Measurements from ENCODE around the gene CDH8.

CDH8 gene, protein sequence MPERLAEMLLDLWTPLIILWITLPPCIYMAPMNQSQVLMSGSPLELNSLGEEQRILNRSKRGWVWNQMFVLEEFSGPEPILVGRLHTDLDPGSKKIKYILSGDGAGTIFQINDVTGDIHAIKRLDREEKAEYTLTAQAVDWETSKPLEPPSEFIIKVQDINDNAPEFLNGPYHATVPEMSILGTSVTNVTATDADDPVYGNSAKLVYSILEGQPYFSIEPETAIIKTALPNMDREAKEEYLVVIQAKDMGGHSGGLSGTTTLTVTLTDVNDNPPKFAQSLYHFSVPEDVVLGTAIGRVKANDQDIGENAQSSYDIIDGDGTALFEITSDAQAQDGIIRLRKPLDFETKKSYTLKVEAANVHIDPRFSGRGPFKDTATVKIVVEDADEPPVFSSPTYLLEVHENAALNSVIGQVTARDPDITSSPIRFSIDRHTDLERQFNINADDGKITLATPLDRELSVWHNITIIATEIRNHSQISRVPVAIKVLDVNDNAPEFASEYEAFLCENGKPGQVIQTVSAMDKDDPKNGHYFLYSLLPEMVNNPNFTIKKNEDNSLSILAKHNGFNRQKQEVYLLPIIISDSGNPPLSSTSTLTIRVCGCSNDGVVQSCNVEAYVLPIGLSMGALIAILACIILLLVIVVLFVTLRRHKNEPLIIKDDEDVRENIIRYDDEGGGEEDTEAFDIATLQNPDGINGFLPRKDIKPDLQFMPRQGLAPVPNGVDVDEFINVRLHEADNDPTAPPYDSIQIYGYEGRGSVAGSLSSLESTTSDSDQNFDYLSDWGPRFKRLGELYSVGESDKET

DNA sequence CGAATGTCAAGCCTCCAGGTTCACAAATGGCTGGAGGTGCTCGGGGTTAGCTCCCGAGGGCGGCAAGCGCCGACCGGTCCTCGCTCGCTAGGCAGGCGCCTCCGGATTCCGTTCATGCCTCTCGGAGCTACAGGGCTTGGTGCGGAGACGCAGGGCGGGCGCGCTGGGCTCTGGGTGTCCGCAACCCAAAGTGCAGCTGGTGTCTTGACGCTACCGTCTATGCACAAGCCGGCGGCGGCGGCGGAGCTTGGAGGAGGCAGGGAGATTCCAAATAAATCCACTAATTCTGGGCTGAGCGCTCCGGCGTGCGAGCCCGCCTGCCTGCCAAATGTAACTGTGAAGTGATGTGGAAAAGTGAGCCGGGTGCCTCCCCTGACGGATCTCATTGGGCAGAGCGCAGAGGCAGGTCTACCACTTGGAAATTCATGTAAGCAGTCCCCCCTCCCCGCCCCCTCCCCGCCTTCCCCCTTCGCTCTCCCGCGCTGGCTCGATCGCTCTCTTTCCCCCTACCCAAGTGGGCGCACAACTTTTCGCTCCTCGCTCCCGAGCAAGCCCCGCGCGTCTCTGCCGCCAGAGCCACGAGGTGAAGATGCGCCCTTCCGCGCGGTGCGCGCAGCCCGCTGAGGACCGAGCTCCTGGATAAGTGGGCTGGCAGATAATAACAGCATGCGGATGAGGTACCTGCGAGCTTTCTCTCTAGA lies at the start of gene CDH8:
TSS of gene CDH8 (minus strand) at position 338 of the 701 bp plus-strand sequence. CDS start 15,035 bp downstream, outside the sequence.
- no peak for DNase-seq

DNA sequence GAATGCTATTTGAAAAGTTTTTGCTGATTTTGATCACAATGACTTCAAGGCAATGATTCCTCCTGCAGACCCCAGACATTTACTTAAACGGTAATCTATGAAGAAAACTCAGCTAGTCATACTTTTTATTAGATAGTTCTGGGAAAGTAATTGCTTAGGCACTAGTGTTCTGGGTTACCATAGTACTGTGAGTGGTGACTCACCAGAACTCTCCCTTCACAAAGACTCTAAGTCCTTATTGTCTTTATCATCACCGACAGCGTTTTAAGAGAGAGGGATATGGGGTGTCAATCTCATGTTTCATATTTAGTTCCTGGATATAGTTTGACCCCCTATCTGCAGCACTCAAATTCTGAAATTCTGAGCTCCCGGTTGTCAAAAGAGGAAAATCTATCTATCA lies 43.0 kb upstream of the CDH8 start:
- no peak for DNase-seq

DNA sequence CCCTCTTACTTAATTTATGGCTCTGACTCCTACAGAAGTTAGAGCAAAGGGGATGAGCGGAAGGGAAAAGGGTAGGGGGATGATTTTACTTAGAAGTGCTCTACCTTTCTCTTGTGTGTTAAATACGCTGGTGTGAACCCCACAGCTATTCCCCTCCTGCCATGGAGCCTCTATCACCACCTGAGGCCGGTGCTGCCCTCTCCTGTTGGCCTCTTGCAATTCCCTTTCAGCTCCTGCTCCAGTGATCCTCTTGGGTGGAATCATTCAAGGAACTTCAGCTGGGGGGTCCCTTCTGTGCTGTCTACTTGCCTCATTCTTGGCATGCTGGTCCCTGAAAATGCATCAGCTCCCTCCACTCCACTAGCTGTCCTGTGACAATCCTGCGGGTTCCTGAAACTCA lies 41.8 kb upstream of the CDH8 start:
- DNase-seq: no peak

DNA sequence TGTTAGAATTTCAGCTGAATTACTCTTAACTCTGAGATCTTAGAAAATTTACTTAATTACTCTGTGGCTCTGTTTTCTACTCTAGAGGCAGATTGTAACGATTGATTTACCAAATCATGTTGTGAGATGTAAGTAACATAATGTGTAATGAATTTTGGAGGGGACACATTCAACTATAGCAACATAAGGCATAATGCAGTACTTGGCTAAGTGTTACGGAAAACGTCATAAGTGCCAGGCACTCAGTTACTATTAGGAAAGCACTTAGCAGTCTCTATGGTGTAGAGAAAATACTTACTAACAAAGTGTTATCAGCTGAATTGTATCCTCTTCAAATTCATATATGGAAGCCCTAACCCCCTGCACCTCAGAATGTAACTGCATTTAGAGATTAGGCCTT lies 40.6 kb upstream of the CDH8 start:
- no peak for DNase-seq

DNA sequence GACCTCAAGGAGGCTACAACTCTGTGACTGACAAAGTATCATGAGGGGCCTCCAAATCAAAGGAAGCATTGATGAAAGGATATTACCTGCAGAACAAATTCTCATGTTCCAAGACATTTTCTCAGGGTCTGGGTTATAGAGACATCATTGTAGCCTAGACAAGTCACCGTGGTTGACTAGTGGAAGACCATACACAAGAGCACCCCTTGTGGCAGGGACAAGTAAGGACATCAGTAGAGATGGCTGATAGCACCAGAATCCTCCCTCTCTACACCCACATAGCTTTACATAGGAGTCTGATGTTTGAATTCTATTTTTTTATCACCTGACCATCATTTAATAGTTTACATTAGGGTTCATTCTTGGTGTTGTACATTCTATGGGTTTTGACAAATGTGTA lies 32.5 kb upstream of the CDH8 start:
- DNase-seq: no peak

DNA sequence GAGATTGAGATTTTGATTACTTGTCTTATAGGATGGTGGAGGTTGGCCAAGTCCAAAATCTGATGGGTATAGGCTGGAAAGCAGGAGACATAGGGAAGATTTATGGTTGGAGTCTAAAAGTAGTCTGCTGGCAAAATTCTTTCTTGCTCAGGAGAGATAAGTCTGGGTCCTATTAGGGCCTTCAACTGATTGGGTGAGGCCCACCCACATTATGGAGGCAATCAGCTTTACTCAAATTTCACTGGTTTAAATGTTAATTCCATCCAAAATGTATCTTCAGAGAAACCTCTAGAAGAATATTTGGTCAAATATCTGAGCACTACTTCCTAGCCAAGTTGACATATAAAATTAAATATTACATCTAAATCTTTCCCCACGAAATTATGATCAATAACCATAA lies 31.7 kb upstream of the CDH8 start:
- DNase-seq: no peak

DNA sequence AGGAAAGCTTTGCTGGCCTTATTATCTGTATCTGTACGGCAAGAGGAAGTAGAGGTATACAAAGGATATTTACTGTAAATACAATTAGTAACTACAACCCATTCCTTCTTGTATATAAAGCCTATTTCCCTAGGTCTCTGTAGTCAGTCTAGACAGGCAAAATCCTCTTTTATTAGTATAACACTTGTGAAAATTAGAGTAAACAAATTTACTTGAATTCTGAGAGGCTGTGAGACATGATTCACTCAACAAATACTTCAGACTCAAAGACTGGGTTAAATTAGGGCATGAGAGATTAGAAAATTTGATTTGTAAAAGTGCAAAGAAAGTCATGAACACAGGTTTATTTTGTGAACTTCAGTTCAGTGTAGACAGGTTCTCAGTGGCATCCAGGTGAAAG lies 30.9 kb upstream of the CDH8 start:
- DNase-seq: no peak

DNA sequence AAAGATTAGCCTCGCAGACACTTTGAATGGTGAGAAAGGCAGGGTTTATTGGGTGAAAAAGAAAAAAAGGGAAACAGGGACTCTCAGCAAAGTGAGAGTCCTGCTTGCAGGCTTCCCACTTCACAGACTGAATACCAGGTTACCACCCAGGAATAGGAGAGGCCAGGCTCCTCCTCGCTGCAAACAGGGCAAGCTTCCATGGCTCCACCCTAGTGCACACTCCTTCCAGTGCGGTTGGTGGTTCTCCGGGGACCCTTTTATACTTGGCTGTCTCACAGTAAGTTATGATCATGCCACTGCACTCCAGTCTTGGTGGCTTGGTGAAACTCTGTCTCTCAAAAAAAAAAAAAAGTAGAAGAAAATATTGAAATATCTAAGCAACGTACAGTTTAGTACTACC lies 30.5 kb upstream of the CDH8 start:
- DNase-seq: no peak

DNA sequence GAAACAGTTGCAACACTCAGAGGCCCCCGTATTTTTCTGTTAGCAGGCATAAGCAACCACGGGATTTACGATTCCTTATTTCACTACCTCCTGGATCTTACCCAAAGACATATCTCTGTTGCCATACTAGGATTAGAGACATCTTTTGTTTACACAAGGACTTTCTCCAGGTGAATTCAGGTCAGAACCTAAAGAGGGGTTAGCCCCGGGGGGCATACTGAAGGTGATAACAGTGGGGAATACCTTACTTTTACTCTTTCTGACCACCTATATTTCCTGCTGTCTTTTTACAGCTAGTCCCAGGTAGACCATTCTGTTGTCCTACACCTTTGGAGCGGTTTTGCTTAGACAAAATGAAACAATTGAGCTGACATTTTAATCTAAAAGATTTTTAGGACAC lies 27.9 kb upstream of the CDH8 start:
- no peak for DNase-seq

DNA sequence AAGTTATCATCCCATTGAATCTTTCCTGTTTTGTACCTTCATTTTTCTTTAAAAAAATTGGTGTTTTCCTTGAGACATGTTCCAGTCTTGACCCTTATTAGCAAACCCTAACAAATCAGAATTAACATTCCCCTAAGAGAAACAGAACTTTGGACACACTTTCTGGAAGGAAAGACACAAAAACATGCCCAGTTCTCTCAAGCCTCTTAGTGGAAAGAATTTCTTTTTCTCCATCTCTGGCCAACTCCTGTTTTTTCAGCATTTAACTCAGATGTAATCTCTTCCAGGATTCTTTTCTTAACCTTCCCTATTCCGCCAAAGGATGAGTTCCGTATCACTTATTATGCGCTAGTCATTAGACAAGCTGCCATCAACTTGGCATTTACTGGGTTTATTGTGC lies 23.9 kb upstream of the CDH8 start:
- no peak for DNase-seq

DNA sequence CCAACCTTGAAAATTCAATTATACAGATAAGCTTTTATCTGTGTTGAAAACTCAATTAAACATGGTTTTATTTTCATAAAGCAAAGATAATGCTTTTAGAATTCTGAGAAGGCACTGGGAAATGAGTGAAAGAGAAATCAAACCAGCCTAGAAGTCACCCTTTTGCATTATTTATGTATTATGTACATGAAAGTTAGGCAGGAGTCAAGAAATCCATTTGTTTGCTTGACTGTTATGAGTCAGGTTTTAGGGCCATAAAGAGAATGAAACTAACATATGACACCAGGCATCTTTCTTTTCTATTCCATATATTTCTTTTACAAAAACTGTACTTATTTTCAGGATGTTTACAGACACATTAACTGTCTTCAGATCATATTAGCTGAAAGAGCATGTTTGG lies 23.3 kb upstream of the CDH8 start:
- DNase-seq: no peak

DNA sequence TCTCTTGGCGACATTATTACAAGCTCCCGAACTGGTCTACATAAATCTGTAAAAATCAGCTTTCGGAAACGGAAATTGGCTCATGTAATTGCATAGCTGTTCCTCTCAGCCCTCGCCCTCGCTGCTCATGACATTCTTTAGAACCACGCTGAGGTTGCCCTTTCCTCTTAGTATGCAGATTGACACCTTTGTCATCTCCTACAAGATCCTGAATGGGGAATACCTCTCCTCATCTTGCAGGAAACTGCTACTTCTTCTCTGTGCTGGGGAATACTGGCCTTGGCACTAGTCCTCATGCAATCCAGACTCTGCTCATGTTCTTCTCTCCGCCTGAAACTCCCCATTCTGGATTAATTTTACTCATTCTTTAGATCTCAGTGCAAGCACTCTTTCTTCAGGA lies 22.2 kb upstream of the CDH8 start:
- DNase-seq: no peak

DNA sequence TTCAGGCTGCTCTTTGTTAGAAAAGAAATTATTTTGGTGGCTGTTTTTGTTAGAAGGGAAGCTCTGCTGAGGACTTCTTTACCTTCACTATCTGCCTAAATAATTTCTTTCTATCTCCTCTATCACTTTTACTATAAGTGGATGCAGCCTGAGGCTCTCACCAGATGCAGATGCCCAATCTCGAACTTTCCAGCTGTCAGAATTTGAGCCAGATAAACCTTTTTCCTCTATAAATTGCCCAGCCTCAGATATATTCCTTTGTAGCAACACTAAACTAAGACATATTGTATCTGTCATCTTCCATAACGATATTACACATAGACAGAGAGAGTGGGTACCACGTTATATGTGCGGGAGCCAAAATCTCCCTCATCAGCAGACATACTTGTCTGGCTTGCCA lies 15.7 kb upstream of the CDH8 start:
- DNase-seq: no peak

DNA sequence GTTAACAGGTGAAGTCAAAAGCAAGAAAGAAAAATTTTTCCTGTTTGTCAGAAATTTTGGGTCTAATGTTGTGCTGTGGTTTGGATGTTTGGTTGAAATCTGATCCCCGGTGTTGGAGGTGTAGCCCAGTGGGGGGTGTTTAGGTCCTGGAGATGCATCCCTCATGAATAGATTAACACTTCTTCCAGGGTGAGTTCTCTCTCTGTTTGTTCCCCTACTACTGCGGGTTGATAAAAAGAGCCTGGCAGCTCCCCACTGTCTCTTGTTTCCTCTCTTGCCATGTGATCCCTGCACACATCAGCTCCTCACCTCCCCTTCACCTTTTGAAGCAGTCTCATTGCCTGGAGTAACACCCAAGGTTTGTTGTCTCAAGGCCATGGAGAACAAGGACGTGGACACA lies 14.6 kb upstream of the CDH8 start:
- DNase-seq: no peak

DNA sequence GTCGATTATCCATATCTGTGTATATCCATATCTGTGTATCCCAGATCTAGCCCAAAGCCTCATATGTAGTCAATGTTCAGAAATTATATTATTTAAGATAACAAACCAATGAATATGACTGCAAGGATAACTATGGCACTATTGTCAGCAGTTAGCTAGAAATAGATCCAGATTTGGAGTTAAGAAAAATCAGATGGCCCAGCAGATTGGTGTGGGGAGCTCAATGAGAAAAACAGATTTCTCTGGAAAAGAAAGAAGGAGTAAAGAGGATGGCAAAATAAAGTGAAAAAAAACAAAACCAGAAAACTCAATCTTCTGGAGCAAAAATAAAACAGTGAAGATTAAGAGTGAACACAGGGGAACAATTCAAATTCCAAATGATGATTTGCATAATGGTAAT lies 10.6 kb upstream of the CDH8 start:
- no peak for DNase-seq

DNA sequence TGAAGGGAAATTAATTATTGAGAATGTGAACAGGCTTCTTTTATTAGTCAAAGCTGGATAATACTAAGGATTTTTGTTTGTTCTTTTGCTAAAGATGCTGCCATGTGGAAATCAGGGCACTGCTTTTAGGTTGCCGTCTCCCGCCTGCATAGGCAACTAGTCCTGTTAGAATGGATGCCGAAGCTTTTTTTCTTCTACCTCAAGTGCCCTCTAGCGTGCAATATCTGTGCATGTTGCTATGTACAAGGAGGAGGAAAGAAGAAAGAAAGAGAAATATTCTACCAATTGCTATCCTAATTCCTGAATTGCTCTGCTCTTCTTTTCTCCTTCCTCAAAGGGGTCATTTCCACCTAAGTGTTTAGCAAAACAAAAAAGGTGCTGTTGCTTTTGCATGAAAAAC lies 5.2 kb upstream of the CDH8 start:
- no peak for DNase-seq

DNA sequence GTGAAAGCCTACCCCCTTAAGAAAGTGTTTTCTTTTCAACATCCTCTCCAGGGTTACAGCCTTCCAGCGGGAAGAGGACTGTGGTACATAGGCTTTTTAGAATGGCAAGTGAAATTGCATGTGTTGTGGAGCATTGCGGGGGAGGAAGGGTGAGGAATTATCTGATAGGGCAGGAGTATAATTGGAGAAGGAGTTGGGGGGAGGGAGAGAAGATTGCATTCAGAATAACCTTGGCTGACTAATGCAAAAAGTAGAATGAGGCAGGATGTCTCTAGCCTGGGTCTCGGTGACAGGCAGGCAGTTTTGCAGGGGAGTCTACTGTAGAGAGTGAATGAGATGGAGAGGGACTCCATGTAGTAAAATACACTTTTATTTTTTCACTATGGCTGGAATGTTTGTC lies 2.4 kb upstream of the CDH8 start:
- no peak for DNase-seq

DNA sequence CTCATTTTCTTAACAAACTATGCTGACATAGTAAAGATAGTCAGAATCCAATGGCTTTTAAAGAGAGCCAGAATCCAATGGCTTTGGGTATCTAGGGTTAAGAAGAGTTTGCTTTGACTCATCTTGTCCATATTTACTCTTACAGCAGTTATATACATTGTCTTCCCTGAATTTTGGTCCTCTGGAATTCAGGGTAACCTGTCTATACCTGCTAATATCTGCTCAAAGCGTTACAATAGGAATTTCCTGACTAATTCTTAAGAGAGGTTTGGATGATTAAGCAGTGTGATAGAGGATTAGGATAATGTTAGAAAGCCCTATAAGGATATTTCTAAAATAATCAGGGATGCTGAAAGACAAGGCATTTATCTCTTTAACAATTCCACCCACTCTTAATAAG lies 2.0 kb upstream of the CDH8 start:
- DNase-seq: no peak

DNA sequence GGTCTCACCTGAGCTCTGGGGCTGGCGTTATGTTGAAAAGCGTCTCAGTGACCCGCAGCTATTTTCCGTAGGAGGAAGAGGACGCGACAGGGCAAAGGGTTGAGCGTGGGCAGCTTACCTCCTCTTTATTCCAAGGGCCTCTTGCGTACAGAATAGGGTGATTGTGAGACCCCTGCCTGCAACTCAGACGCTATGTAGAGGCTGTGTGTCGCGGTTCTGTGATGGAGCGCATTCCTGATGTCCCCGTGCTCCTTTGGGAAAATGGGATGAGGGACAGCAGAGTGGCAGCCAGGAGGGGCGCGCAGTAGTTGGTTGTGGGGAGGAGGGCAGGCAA lies 531 bp upstream of the CDH8 start:
- no peak for DNase-seq

DNA sequence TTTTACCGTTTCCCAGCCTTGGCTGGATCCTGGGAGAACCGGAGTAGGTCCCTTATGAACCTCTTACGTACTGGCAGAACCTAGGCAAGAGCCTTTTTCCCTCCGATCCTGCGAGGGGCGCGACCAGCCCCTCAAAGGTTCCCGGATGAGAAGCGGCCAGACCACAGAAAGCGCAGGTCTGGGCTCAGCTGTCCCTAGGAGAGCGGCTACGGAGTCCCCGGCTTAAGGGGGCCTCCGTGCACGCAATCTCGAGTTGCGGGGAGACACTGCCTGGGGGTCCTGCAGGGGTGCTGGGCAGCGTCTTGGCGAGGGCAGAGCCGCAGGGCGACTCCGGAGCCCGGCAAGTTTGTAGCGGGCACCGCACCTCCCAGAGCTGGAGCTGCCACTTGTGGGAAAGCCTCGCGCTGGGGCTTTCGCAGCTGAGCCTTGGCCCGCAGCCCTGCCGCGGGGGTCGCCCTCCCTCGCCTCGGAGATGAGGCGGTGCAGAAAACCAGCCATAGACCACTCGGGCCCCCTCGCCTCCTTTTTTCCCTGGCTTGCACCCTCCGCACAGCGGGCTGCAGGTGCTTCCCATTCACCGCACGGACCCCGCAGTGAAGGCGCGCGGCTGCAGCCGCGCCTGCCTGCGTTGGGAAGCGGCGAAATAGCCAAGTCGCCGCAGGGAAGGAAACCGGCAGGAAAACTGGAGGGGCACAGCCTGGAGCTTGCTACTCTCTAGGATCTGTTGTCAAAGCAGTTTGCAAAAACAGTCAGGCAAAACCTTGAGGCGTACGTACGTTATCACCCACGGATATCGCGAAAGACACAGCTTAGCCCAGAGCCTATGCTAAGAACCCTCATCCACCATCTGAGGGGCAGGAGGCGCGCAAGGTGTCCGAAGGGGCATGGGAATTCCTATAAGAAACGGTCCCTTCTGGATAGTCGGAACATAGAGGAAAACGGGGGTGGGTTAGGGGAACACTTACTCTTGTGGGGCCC lies 834 bp downstream of the CDH8 start:
- DNase-seq: no peak

DNA sequence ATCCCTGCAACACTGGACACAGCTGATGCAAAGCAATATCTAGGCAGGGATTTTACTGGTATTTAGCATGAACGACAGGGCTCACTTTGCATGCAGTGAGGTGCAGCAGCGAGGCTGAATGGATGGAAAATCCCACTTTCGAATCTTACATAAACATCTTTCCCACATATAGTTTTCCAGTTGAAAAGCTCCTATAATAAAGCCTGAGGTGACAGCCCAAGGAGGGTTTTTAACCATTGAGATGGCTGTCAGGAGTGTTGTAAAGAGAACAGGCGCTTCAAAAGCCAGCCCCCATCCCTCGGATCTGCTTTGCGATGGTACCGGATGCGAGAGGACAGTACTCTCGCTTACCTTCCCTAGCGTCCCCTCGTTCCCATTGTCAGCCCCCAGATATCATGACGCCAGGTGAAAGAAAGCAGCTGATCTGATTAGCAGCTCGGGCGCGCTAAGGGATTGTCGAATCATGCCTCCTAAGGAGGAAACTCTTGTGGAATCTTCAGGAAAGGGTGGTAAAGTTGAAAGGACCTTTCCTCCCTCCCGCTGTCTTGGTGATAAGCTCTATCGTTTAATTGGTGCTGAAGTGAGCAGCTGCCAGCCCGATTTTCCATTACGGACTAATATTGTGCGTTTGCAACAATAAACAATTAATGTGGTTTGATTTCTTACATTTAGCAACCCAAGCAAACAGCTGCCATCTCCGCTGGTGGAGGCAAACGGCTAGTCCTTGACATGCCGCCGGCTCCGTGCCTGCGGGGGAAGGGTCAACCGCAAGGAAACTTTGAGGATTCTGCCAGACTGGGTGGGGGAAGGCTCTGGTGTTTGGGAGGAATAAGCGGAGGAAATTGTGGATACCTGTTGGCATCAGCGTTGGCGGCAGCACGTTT lies 1.8 kb downstream of the CDH8 start:
- no peak for DNase-seq

DNA sequence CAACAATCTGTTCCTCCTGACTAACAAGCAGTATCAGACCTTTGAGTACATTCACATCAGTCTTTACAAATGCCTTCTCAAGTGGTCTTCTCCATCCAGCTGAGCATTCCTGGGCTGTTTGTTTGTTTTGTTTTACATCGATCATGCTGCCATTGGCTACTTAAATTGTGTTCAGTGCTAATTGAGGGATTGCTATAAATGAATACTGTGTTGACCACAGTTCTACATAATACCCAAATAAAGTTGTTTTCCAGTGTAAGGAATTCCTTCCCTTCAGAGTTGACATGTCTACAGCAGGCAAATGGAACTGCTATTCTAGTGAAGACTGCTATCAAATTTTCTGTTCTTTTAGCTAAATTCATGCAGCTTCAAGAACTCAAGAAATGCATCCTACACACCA lies 3.2 kb downstream of the CDH8 start:
- DNase-seq: no peak
